K562 (cell line): ENCODE data around the gene MYB. TPM values are rescaled to one million over a fixed set of nuclear protein-coding genes. Genes with fewer than 3 reads are reported as not detected.

Source experiments
- CEBPZ ChIP-seq: fragments of 150-350 bp; IDR thresholded peaks from 2 replicates; pipeline ENCODE4 v1.6.1; 2014; ENCODE audit warnings: low read depth, mild to moderate bottlenecking, low read length, borderline replicate concordance
- CREB3 ChIP-seq: fragments of 450-650 bp; conservative IDR thresholded peaks from 2 replicates; pipeline ENCODE4 v1.6.1; 2016; ENCODE audit warnings: missing genetic modification characterization, low read depth, mild to moderate bottlenecking, missing compliant biosample characterization, moderate library complexity
- MGA ChIP-seq: fragments of 450-650 bp; IDR thresholded peaks from 2 replicates; pipeline ENCODE4 v1.6.1; 2016; ENCODE audit warnings: mild to moderate bottlenecking, moderate library complexity
- PRMT5 ChIP-seq: sonication (generic); formaldehyde crosslinking; IDR thresholded peaks from 2 replicates; pipeline ENCODE4 v1.5.0; 2020; ENCODE audit warnings: missing genetic modification reagents
- TEAD4 ChIP-seq, 2 experiments: sonication (generic) in 1 of 2; formaldehyde crosslinking in 1 of 2; IDR thresholded peaks; 2 replicates each; pipeline versions ENCODE4 v1.6.1 to v1.8.0; 2012 to 2022; ENCODE audit warnings: borderline replicate concordance in 1 of 2, inconsistent platforms in 1 of 2, low read length in 1 of 2, mild to moderate bottlenecking in 1 of 2, missing genetic modification reagents in 1 of 2
- ZNF436 ChIP-seq: fragments of 250-450, 450-650 bp; sonication (Bioruptor Pico); formaldehyde crosslinking; IDR thresholded peaks from 2 replicates; pipeline ENCODE4 v1.7.0; 2020; ENCODE audit warnings: mild to moderate bottlenecking
- ZNF696 ChIP-seq: fragments of 250-450 bp; sonication (Bioruptor Pico); conservative IDR thresholded peaks from 2 replicates; pipeline ENCODE4 v1.4.0; 2020; ENCODE audit warnings: mild to moderate bottlenecking, moderate library complexity
- polyA plus RNA-seq, 8 experiments: library from polyadenylated mRNA; depleted of rRNA in 4 of 8; stranded (reverse) in 5 of 8; unstranded in 3 of 8; fragments of >200 nt; fragmentation: Nextera tagmentation in 2 of 8; fragmentation: Illumina TruSeq in 1 of 8; extraction: Ambion mirVana in 2 of 8; extraction: Trizol in 1 of 8; gene quantifications; 2 replicates each; pipeline versions ENCODE4 v1.2.1 to v1.2.3, GENCODE V29; 2011 to 2014; ENCODE audit warnings: inconsistent platforms in 1 of 8, missing spikeins in 1 of 8
- total RNA-seq, 7 experiments: library from RNA; depleted of rRNA in 6 of 7; stranded (reverse); fragments of >200 nt in 6 of 7; fragmentation: Illumina TruSeq in 2 of 7; extraction: Trizol in 2 of 7; gene quantifications; 2 replicates each; pipeline versions ENCODE4 v1.2.1 to v1.2.3, GENCODE V29; 2011 to 2021; ENCODE audit warnings: low replicate concordance in 1 of 7

The MYB gene
- total and polyA plus RNA-seq, 9 of the 15 experiments (the other 6 are each of a cell fraction or from before 2014, with no cell fraction given) = 35.8 to 218 (median 140) TPM

GRCh38 chr6:135230711-135231468, 49.8 kb downstream of the MYB start (continued):
- TF ChIP-seq CEBPZ (no peak), MGA (peak; percentile 73), ZNF696 (CRISPR knock-in tag) (no peak), ZNF436 (CRISPR knock-in tag) (no peak), PRMT5 (no peak), CREB3 (tag) (0 out of 2 replicates have a peak, but pooled peaks have one; percentile 50), TEAD4 (IDR thresholded peaks at IDR 0.05; ENCODE audit: low read length) (0 out of 2 replicates have a peak, but pooled peaks have one; percentile 34), TEAD4 (CRISPR knock-in tag; IDR thresholded peaks at IDR 0.05; ENCODE audit: borderline replicate concordance) (no peak)
